SH-SY5Y (cell line): ENCODE data around the gene CTNNA3.

ENCODE experiments used
- GATA2 ChIP-seq: IDR thresholded peaks from 2 replicates; pipeline ENCODE4 v1.6.1; 2011; ENCODE audit warnings: mild to moderate bottlenecking, low read depth, low read length
- GATA3 ChIP-seq: IDR thresholded peaks from 2 replicates; pipeline ENCODE4 v1.6.1; 2011; ENCODE audit warnings: low read depth, mild to moderate bottlenecking, low read length, moderate library complexity

GRCh38 chr10:67667035-67667425, 29.0 kb downstream of the CTNNA3 start:
- no peak for TF ChIP-seq GATA2
- TF ChIP-seq GATA3 = no peak
